ENCODE results near the gene ATP10A.

The ATP10A gene

GRCh38 chr15:25905140-25905539 lies 42.0 kb upstream of the ATP10A start:
- H3K4me3 ChIP-seq (ENCODE audit: control insufficient read depth, low read depth, low read length): no peak overlapping the region
- DNase-seq (ENCODE audit: low read depth): peak; percentile 96
- TF ChIP-seq, protein P1, sequence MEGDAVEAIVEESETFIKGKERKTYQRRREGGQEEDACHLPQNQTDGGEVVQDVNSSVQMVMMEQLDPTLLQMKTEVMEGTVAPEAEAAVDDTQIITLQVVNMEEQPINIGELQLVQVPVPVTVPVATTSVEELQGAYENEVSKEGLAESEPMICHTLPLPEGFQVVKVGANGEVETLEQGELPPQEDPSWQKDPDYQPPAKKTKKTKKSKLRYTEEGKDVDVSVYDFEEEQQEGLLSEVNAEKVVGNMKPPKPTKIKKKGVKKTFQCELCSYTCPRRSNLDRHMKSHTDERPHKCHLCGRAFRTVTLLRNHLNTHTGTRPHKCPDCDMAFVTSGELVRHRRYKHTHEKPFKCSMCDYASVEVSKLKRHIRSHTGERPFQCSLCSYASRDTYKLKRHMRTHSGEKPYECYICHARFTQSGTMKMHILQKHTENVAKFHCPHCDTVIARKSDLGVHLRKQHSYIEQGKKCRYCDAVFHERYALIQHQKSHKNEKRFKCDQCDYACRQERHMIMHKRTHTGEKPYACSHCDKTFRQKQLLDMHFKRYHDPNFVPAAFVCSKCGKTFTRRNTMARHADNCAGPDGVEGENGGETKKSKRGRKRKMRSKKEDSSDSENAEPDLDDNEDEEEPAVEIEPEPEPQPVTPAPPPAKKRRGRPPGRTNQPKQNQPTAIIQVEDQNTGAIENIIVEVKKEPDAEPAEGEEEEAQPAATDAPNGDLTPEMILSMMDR (conservative IDR thresholded peaks at IDR 0.05; ENCODE audit: control insufficient read depth, insufficient read depth, low read depth, low read length): no peak

DNA sequence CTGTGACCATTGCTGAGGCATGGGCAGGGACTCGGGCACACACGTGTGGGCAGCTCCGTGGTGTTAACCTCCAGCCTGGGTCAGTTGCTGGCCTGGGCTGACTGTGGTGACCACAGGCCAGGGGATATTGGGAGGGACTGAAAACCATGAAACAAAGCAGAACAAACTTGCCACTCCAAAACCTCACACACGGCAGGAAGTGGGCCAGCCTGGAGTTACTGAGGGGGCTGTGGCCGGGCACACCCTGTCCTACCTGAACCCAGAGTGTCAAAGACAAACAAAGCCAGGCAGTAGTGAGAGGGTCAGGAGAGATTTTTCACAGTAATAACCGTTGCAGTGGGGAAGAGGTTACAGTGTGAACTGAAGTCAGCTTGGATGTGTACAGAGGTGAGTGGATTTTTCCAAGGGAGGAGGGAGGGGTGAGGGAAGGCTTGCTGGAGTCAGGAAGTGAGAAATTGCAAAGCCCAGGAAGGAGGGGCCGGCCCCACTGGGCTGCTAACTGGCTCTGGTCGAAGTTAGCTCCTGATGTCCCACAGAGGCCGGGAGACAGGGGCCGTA lies 40.0 kb upstream of the ATP10A start:
- DNase-seq (ENCODE audit: low read depth): peak; percentile 82
- TF ChIP-seq, protein P1 (conservative IDR thresholded peaks at IDR 0.05; ENCODE audit: control insufficient read depth, insufficient read depth, low read depth, low read length): no peak

DNA sequence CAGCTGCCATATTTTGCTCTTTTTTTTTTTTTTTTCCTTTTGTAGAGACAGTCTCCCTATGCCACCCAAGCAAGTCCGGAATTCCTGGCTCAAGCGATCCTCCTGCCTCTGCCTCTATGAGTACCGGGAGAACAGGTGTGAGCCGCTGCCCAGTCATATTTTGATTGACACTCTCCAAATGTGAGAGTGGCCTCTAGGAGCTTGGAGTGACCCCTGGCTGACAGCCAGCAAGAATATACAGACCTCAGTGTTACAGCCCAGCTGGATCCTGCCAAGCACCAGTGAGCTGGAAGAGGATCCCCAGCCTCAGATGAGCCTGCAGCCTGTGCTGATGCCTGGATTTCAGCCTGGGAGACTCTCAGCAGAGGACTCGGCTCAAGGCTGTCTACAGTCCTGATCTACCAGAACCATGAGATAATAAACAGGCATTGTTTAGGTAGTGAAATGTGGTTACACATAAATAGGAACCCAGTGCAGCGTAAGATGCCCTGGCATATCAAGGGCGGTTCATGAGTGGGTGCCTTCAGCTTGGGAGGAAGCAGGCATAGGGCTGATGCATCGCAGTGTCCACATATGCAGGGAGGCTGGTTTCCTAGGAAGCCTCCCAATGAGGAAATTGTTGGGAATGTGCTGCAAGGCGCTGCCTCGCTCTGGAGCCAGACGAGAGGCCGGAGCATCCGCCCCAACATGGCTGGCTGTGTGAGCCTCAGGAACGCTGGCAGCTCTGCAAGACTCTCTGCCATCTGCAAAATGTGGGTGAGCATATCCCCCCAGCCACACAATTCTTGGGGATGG lies 38.9 kb upstream of the ATP10A start:
- TF ChIP-seq, protein P1 (conservative IDR thresholded peaks at IDR 0.05; ENCODE audit: control insufficient read depth, insufficient read depth, low read depth, low read length): no peak
- no peak for DNase-seq (ENCODE audit: low read depth)
- no peak overlapping the region for H3K4me3 ChIP-seq (ENCODE audit: control insufficient read depth, low read depth, low read length)

More for the DNA sequence above, 40.0 kb upstream of the ATP10A start:
- H3K4me3 ChIP-seq (ENCODE audit: control insufficient read depth, low read depth, low read length): no peak overlapping the region

DNA sequence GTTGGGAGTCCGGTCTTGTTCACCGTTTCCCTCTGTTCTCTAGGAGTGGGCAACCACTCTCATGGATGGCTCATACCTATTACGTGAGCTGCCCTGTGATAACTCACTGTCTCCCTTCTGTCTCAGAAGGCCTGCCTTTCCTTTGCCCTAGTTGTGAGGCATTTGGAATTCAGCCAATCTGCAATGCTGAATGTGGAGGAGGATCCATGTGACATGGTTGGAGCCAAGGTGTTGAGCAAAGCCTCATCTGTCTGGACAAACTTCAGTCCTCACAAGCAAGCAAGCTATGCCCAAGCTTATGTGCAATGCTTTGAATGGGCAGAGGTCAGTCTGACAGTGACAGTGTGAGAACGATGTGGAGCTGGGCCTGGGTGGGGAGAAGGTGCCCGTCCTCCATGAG lies 37.8 kb upstream of the ATP10A start:
- TF ChIP-seq, protein P1 (conservative IDR thresholded peaks at IDR 0.05; ENCODE audit: control insufficient read depth, insufficient read depth, low read depth, low read length): no peak
- H3K4me3 ChIP-seq (ENCODE audit: control insufficient read depth, low read depth, low read length): no peak overlapping the region
- peak; percentile 95 for DNase-seq (ENCODE audit: low read depth)

- H3K4me3 ChIP-seq (ENCODE audit: control insufficient read depth, low read depth, low read length): no peak overlapping the region
- TF ChIP-seq, protein P1 (conservative IDR thresholded peaks at IDR 0.05; ENCODE audit: control insufficient read depth, insufficient read depth, low read depth, low read length): no peak
- DNase-seq (ENCODE audit: low read depth): no peak
Measured at GRCh38 chr15:25900431-25900830, 37.3 kb upstream of the ATP10A start.

DNA sequence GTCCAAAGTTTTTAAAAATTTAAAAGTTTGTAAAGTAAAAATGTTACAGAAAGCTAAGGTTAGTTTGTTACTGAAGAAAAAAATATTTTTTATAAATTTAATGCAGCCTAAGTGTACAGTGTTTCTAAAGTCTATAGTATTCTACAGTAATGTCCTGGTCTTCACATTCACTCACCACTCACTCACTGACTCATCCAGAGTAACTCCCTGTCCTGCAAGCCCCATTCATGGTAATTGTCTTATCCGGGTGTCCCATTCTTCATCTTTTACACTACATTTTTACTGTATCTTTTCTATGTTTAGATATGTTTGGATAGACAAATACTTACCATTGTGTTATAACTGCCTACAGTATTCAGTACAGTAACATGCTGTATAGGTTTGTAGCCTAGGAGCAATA lies 36.7 kb upstream of the ATP10A start:
- peak; percentile 58 for DNase-seq (ENCODE audit: low read depth)
- no peak overlapping the region for H3K4me3 ChIP-seq (ENCODE audit: control insufficient read depth, low read depth, low read length)
- TF ChIP-seq, protein P1 (conservative IDR thresholded peaks at IDR 0.05; ENCODE audit: control insufficient read depth, insufficient read depth, low read depth, low read length): no peak

All from fibroblast of mammary gland (primary cell).